Heart right ventricle (tissue), 16 donors: ENCODE measurements around the gene SLC49A3. TPM values are rescaled to one million over a fixed set of nuclear protein-coding genes. Genes with fewer than 3 reads are reported as not detected.
"Not testable (repeated sequence)": the region's sequence is repeated elsewhere in the genome, so short reads cannot be mapped to it uniquely, and the experiment has no call there.

Experiments
- ATAC-seq, 8 donors: fragments of 200-7000 bp; cut with Tn5 transposase; one replicate each; pipeline ENCODE4 v1.9.1; 2020; ENCODE audit warnings: mild to moderate bottlenecking in 8 of 8, moderate library complexity in 8 of 8, moderate number of reproducible peaks in 1 of 8
- DNase-seq, 2 donors: peaks; one replicate each; pipeline ENCODE4 v3.0.0-alpha.2; 2020
- H3K27ac ChIP-seq, 10 donors: fragments of 200-600 bp; sonication (generic) in 2 of 10; one replicate each; pipeline versions ENCODE4 v1.5.0 to v1.8.0; 2020 to 2022; ENCODE audit warnings: mild to moderate bottlenecking in 3 of 10
- H3K27me3 ChIP-seq, 7 donors: fragments of 200-600 bp; one replicate each; pipeline ENCODE4 v1.8.0; 2021 to 2022; ENCODE audit warnings: mild to moderate bottlenecking in 2 of 7
- H3K36me3 ChIP-seq, 9 donors: fragments of 200-600 bp; sonication (generic) in 1 of 9; one replicate each; pipeline versions ENCODE4 v1.5.0 to v1.8.0; 2020 to 2022; ENCODE audit warnings: mild to moderate bottlenecking in 2 of 9
- H3K4me1 ChIP-seq, 9 donors: fragments of 200-600 bp; sonication (generic) in 1 of 9; one replicate each; pipeline versions ENCODE4 v1.5.0 to v1.8.0; 2020 to 2022; ENCODE audit warnings: mild to moderate bottlenecking in 4 of 9
- H3K4me3 ChIP-seq, 10 donors: fragments of 200-600 bp; sonication (generic) in 2 of 10; one replicate each; pipeline versions ENCODE4 v1.5.0 to v1.8.0; 2020 to 2022; ENCODE audit warnings: mild to moderate bottlenecking in 7 of 10, moderate library complexity in 2 of 10
- H3K9me3 ChIP-seq, 11 donors: fragments of 200-600 bp in 10 of 11; sonication (generic) in 2 of 11; one replicate each; pipeline versions ENCODE4 v1.5.0 to v1.8.0; 2013 to 2022; ENCODE audit warnings: mild to moderate bottlenecking in 2 of 11, control low read depth in 1 of 11, moderate library complexity in 1 of 11
- WGBS, 2 donors: extraction: QIAGEN DNeasy Blood & Tissue Kit; methylation state at CpG; one replicate each; pipeline ENCODE4 v1.1.7; 2013; ENCODE audit warnings: inconsistent platforms in 1 of 2; 5-methylcytosine and 5-hydroxymethylcytosine counted together
- intact Hi-C, 10 donors: fragments of 100-400 bp; cut with DNase I; formaldehyde crosslinking; loops; one replicate each; pipeline versions ENCODE4 v1.11.1 to v1.14.2; 2022
- polyA plus RNA-seq, 2 donors: library from polyadenylated mRNA; stranded (reverse); fragments of 200-250 nt; gene quantifications; one replicate each; pipeline ENCODE4 v1.2.3, GENCODE V29; 2013
- total RNA-seq, 10 donors: library from RNA; stranded (reverse); fragmentation: NEBNext Ultra II Directional in 3 of 10; extraction: Animal tissue kit (Norgen Biotek cat#: 25700) in 3 of 10; gene quantifications; one replicate each; pipeline versions ENCODE4 v1.2.1 to v1.2.4, GENCODE V29; 2021 to 2023
- TF ChIP-seq, protein P1 (sequence below), 9 donors: fragments of 200-600 bp; sonication (generic) in 2 of 9; IDR thresholded peaks; one replicate each; pipeline versions ENCODE4 v1.5.0 to v1.8.0; 2021 to 2022; ENCODE audit warnings: antibody characterized with exemption in 9 of 9, mild to moderate bottlenecking in 5 of 9, moderate library complexity in 1 of 9
- donor health status: Arrhythmogenic right ventricular cardiomyopathy.
- donor health status: ischemic (EF 13 %, LVEDD 7.1; RV severe dilation, severe dysfunction).
- donor health status: healthy with polysubstance abuse.
- donor health status: DM: no; HTN: yes; CAD: no.
- donor health status: DM: no; HTN: no; CAD: no.
- donor health status: ischemic (EF 25% LVEDD 6.9; RV normal size, moderate dysfunction).
- donor health status: ischemic (EF 25% LVEDD 5.7; RV mildly dilated, moderate dysfunction).
- donor health status: healthy.
- donor health status: DM: yes; HTN: yes; CAD: no.
- donor health status: Ischemic cardiomyopathy.
- donor health status: ischemic (EF 35%, LVEDD 5.7; RV mildly dilated, moderate dysfunction).
- donor health status: nonischemic (EF 11% LVEDD 7.7; RV severe dilation, severe dysfunction).
- donor health status: DM: yes; HTN: yes; CAD: no.
- donor health status: PGD.
- donor health status: ischemic (EF 29% LVEDD 5.4; RV normal size, mild dysfunction).
- donor health status: nonischemic (EF 23%, LVEDD 6.1; RV moderate dilation, normal function).

Gene SLC49A3
- total and polyA plus RNA-seq, 12 donors = 8.8 to 28.5 (median 12.3) TPM

DNA sequence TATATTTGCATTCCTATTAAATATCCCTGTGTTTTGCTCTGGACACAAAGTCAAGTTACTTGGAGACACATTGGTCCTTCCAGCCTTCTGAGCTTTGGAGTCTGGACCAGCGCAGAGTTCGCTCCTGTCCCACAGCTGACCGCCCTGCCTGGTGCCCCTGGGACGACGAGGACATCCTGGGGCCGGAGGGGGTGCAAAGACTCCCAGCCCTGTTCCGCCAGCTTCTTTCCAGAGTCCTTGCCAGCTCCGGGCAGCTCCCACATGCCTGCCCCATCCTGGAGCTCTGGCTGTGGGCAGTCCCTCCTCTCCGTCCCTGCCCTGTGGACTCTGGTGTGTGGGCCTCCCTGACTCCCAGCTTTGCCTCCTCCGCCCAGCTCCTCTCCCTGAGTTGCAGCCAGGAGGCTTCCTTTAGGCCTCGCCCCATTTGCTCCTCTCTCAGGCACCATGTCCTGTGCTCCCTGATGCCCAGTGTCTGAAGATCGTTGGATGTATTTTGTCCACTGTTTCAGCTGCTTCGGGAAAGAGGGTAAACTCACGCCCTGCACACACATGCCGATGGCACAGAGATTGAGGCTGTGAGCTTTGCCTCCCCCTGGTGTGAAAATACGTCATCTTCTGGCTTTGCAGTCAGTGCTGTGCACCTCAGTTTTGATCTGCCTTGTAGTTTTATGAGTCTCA lies 11.8 kb upstream of the SLC49A3 start:
- ATAC-seq = no peak
- no peak overlapping the region for H3K4me3 ChIP-seq
- H3K27ac ChIP-seq = no peak overlapping the region
- H3K9me3 ChIP-seq = no peaks in the 10 kb centered on the region
- H3K36me3 ChIP-seq = peaks cover 0 to under 1% (median 0%) of the 10 kb centered on the region in 9 donors
- TF ChIP-seq, protein P1, sequence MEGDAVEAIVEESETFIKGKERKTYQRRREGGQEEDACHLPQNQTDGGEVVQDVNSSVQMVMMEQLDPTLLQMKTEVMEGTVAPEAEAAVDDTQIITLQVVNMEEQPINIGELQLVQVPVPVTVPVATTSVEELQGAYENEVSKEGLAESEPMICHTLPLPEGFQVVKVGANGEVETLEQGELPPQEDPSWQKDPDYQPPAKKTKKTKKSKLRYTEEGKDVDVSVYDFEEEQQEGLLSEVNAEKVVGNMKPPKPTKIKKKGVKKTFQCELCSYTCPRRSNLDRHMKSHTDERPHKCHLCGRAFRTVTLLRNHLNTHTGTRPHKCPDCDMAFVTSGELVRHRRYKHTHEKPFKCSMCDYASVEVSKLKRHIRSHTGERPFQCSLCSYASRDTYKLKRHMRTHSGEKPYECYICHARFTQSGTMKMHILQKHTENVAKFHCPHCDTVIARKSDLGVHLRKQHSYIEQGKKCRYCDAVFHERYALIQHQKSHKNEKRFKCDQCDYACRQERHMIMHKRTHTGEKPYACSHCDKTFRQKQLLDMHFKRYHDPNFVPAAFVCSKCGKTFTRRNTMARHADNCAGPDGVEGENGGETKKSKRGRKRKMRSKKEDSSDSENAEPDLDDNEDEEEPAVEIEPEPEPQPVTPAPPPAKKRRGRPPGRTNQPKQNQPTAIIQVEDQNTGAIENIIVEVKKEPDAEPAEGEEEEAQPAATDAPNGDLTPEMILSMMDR (IDR thresholded peaks at IDR 0.05) = no peak
- H3K27me3 ChIP-seq = peaks cover 0 to under 1% (median 0%) of the 10 kb centered on the region in 7 donors
- WGBS, 2 donors = 71 to 73% methylated on average over 16 of the region's 16 CpGs
- peaks cover 0 to 18% (median 0%) of the 10 kb centered on the region in 9 donors for H3K4me1 ChIP-seq
- intact Hi-C loops = no loop called here
- DNase-seq = no peak

- Histone ChIP-seq H3K36me3 (no peaks in the 10 kb centered on the region), H3K4me3 (peak overlapping the region in 1 of 10 donors; percentile 9), H3K27ac (peak overlapping the region in 1 of 10 donors; percentile 75), H3K4me1 (peaks cover 0 to 15% (median 0%) of the 10 kb centered on the region in 9 donors), H3K9me3 (no peaks in the 10 kb centered on the region), H3K27me3 (peaks cover 0 to 6% (median 0%) of the 10 kb centered on the region in 7 donors)
- ATAC-seq (no peak), DNase-seq (no peak)
- TF ChIP-seq, protein P1 (IDR thresholded peaks at IDR 0.05) = no peak
- whole genome bisulfite sequencing, 2 donors = 81 to 84% methylated on average over 27 of the region's 27 CpGs
- intact Hi-C loops = no loop called here
These were observed 11.0 kb upstream of the SLC49A3 start for GRCh38 chr4:699816-700580.

DNA sequence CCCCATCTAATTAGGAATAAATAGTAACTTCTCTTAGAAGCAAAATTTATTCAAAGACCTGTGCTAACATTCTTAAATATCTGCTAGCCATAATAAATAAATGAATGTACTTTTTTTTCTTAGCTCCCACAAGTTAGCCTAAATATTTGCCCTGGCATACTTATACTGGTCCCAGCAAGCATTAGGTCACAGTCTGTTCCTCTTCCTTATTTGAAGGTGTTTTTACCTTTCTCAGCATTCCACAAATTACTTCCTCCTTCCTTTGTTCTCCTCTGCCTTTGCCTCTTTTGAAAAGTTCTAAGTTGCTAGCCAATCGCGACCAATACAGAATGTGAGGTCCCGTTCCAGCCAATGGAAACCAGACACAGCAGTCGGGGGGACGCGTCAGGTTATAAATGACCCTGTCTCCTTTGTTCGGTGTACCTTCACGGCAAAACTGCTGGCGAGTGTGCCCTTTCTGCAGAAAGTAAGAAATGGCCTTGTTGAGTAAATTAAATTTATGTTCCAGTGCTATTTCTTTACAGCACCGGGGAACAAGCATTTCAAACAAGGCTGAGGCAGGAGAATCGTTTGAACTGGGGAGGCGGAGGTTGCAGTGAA lies 5.5 kb upstream of the SLC49A3 start:
- H3K27me3 ChIP-seq, H3K27ac ChIP-seq, H3K9me3 ChIP-seq, DNase-seq, H3K4me3 ChIP-seq, H3K36me3 ChIP-seq, ATAC-seq, intact Hi-C loops: not testable (repeated sequence)
- 88 to 89% methylated on average over 12 of the region's 12 CpGs for WGBS, 2 donors
- H3K4me1 ChIP-seq = peaks cover 0 to 14% (median 7%) of the 10 kb centered on the region in 9 donors

GRCh38 chr4:692771-693554 lies 4.0 kb upstream of the SLC49A3 start:
- no peaks in the 10 kb centered on the region for H3K36me3 ChIP-seq
- peaks cover 0 to 6% (median 0%) of the 10 kb centered on the region in 7 donors for H3K27me3 ChIP-seq
- H3K9me3 ChIP-seq = no peaks in the 10 kb centered on the region
- no peak for ATAC-seq
- WGBS, 2 donors = 81% methylated on average over 32 of the region's 32 CpGs
- no peak overlapping the region for H3K4me3 ChIP-seq
- TF ChIP-seq, protein P1 (IDR thresholded peaks at IDR 0.05) = no peak
- intact Hi-C loops = no loop called here
- DNase-seq = no peak
- H3K4me1 ChIP-seq = peaks cover 6 to 20% (median 19%) of the 10 kb centered on the region in 9 donors
- no peak overlapping the region for H3K27ac ChIP-seq
